Astrocyte of the cerebellum (primary cell): ENCODE measurements around the gene FEZF2.

Experiments used
- DNase-seq: peaks from one replicate; pipeline ENCODE4 v3.0.0-alpha.2; 2011; ENCODE audit warnings: low read depth
- H3K4me3 ChIP-seq: 2 replicates; pipeline ENCODE4 v1.5.1; 2011; ENCODE audit warnings: mild to moderate bottlenecking, low read depth, low read length, moderate library complexity
- in situ Hi-C: cut with HindIII; loops from 2 replicates; pipeline ENCODE4 v1.10.0; 2017; ENCODE audit warnings: low sequenced_read_pairs
- TF ChIP-seq, protein P1 (sequence below): IDR thresholded peaks from 2 replicates; pipeline ENCODE4 v1.5.1; 2012; ENCODE audit warnings: low read length, low read depth, moderate library complexity, mild to moderate bottlenecking; ENCODE audit errors: missing control alignments

The FEZF2 gene

DNA sequence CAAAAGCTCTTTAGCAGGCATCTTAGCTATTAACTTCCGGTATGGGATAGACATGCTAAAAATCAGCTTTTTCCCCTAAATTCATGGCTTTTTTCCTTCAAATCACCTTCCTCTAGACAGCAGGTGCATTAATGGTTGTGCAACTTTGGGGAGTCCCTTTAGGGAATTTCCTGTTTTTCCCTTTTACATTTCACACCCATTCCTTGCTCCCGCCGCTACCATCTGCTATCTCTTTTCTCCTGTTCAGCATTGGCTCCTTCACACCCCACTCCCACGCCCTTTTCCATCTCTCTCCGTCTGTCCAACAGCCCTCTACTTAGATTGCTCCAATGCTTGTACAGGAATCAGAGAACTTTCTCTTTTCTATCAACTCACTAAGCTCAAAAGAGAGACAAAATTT lies 43.4 kb downstream of the FEZF2 start:
- TF ChIP-seq, protein P1, sequence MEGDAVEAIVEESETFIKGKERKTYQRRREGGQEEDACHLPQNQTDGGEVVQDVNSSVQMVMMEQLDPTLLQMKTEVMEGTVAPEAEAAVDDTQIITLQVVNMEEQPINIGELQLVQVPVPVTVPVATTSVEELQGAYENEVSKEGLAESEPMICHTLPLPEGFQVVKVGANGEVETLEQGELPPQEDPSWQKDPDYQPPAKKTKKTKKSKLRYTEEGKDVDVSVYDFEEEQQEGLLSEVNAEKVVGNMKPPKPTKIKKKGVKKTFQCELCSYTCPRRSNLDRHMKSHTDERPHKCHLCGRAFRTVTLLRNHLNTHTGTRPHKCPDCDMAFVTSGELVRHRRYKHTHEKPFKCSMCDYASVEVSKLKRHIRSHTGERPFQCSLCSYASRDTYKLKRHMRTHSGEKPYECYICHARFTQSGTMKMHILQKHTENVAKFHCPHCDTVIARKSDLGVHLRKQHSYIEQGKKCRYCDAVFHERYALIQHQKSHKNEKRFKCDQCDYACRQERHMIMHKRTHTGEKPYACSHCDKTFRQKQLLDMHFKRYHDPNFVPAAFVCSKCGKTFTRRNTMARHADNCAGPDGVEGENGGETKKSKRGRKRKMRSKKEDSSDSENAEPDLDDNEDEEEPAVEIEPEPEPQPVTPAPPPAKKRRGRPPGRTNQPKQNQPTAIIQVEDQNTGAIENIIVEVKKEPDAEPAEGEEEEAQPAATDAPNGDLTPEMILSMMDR, result no peak
- in situ Hi-C loops, result no loop called here
- no peak overlapping the region for H3K4me3 ChIP-seq

DNA sequence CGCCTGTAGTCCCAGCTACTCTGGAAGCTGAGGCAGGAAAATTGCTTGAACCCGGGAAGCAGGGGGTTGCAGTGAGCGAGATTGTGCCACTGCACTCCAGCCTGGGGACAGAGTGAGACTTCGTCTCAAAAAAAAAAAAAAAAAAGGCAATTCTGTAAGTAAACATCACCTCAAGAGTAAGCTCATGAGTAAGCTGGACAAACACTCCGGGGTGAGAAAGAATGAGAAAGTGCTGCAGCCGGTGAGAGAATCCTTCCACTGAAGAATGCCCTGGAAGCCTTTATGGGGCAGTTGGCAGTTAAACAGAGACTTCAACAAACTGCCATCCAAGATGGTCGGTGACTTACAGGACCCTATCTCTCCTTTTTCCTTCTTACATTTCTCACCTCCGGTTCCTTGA lies 47.5 kb downstream of the FEZF2 start:
- no peak overlapping the region for H3K4me3 ChIP-seq
- in situ Hi-C loops, result no loop called here
- TF ChIP-seq, protein P1, result no peak
- DNase-seq, result no peak

More for the DNA sequence above, 43.4 kb downstream of the FEZF2 start:
- DNase-seq, result no peak

DNA sequence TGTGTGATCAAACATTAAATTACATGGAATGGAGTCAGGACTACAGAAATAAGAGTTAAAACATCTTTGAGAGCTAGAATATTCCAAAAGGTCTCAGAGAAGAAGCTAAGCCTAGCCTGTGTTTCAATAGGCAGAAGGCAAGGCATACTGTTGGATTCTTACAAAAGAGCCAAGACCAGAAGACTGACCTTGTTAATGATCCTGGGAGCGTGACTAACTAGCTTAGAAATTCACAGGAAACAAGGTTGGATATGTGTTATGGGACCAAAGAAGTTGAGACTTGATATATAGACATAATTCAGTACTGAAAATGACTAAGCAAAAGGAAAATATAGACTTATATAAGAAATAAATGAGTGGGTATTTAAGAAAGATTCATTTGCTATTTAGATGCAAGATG lies 50.1 kb downstream of the FEZF2 start:
- no peak for DNase-seq
- no peak overlapping the region for H3K4me3 ChIP-seq
- in situ Hi-C loops, result no loop called here
- TF ChIP-seq, protein P1, result no peak
